ENCODE data around the gene GNAZ.

Gene GNAZ

GRCh38 chr22:23086787-23087186, 16.5 kb downstream of the GNAZ start:
- FAIRE-seq (no peak), DNase-seq (ENCODE audit: insufficient read length, low spot score) (no peak)
- TF ChIP-seq CTCF (IDR thresholded peaks at IDR 0.05; ENCODE audit: insufficient read depth, missing control alignments) = no peak

GRCh38 chr22:23088199-23088604, 17.9 kb downstream of the GNAZ start:
- no peak for TF ChIP-seq CTCF (IDR thresholded peaks at IDR 0.05; ENCODE audit: insufficient read depth, missing control alignments)
- FAIRE-seq (no peak), DNase-seq (ENCODE audit: insufficient read length, low spot score) (no peak)

GRCh38 chr22:23089010-23089409, 18.7 kb downstream of the GNAZ start:
- peak; percentile 52 for DNase-seq (ENCODE audit: insufficient read length, low spot score)
- no peak for FAIRE-seq
- no peak for TF ChIP-seq CTCF (IDR thresholded peaks at IDR 0.05; ENCODE audit: insufficient read depth, missing control alignments)

- FAIRE-seq = no peak
- TF ChIP-seq CTCF (IDR thresholded peaks at IDR 0.05; ENCODE audit: insufficient read depth, missing control alignments) = no peak
- DNase-seq (ENCODE audit: insufficient read length, low spot score) = no peak
These were observed 19.5 kb downstream of the GNAZ start for GRCh38 chr22:23089633-23090456.

- TF ChIP-seq CTCF (IDR thresholded peaks at IDR 0.05; ENCODE audit: insufficient read depth, missing control alignments) = no peak
- no peak for FAIRE-seq
These were observed 20.1 kb downstream of the GNAZ start for GRCh38 chr22:23090457-23090835.

GRCh38 chr22:23091760-23092159, 21.4 kb downstream of the GNAZ start:
- TF ChIP-seq CTCF (IDR thresholded peaks at IDR 0.05; ENCODE audit: insufficient read depth, missing control alignments) = no peak
- FAIRE-seq = no peak
- DNase-seq (ENCODE audit: insufficient read length, low spot score) = no peak

More at GRCh38 chr22:23090457-23090835, 20.1 kb downstream of the GNAZ start:
- no peak for DNase-seq (ENCODE audit: insufficient read length, low spot score)

- DNase-seq (ENCODE audit: insufficient read length, low spot score) (no peak), FAIRE-seq (no peak)
- TF ChIP-seq CTCF (IDR thresholded peaks at IDR 0.05; ENCODE audit: insufficient read depth, missing control alignments) = no peak
These were observed 22.1 kb downstream of the GNAZ start for GRCh38 chr22:23092217-23092955.
